Heart left ventricle (tissue), 16 donors: ENCODE data around the gene SH3BGRL. TPM values are rescaled to one million over a fixed set of nuclear protein-coding genes. Genes with fewer than 3 reads are reported as not detected.

ENCODE experiments used
- ATAC-seq, 4 donors: fragments of 200-7000 bp; cut with Tn5 transposase; one replicate each; pipeline ENCODE4 v1.9.1; 2020 to 2022; ENCODE audit warnings: moderate library complexity in 4 of 4, mild to moderate bottlenecking in 3 of 4, moderate number of reproducible peaks in 1 of 4
- DNase-seq, 5 donors: peaks; one replicate each; pipeline ENCODE4 v3.0.0-alpha.2; 2020
- H3K27ac ChIP-seq, 12 donors: fragments of 200-600 bp; sonication (generic) in 4 of 12; one replicate each; pipeline versions ENCODE4 v1.5.0 to v1.8.0; 2016 to 2022; ENCODE audit warnings: mild to moderate bottlenecking in 2 of 12
- H3K27me3 ChIP-seq, 9 donors: fragments of 200-600 bp; sonication (generic) in 2 of 9; one replicate each; pipeline versions ENCODE4 v1.5.1 to v1.8.0; 2016 to 2022; ENCODE audit warnings: mild to moderate bottlenecking in 3 of 9
- H3K36me3 ChIP-seq, 9 donors: fragments of 200-600 bp; sonication (generic) in 2 of 9; one replicate each; pipeline versions ENCODE4 v1.5.0 to v1.8.0; 2018 to 2022; ENCODE audit warnings: mild to moderate bottlenecking in 2 of 9
- H3K4me1 ChIP-seq, 12 donors: fragments of 200-600 bp; sonication (generic) in 4 of 12; one replicate each; pipeline versions ENCODE4 v1.5.0 to v1.8.0; 2016 to 2022; ENCODE audit warnings: mild to moderate bottlenecking in 3 of 12
- H3K4me3 ChIP-seq, 12 donors: fragments of 200-600 bp; sonication (generic) in 4 of 12; one replicate each; pipeline versions ENCODE4 v1.5.0 to v1.8.0; 2017 to 2022; ENCODE audit warnings: mild to moderate bottlenecking in 9 of 12, moderate library complexity in 4 of 12
- H3K9me3 ChIP-seq, 12 donors: fragments of 200-600 bp; sonication (generic) in 4 of 12; one replicate each; pipeline versions ENCODE4 v1.5.0 to v1.8.0; 2016 to 2022; ENCODE audit warnings: mild to moderate bottlenecking in 1 of 12
- CTCF ChIP-seq, 12 donors: fragments of 200-600 bp; sonication (generic) in 4 of 12; IDR thresholded peaks; one replicate each; pipeline versions ENCODE4 v1.5.0 to v1.8.0; 2018 to 2022; ENCODE audit warnings: antibody characterized with exemption in 12 of 12, mild to moderate bottlenecking in 5 of 12
- POLR2A ChIP-seq, 2 donors: fragments of 450-650 bp; IDR thresholded peaks; one replicate each; pipeline ENCODE4 v1.6.1; 2017; ENCODE audit warnings: antibody characterized with exemption in 2 of 2, mild to moderate bottlenecking in 2 of 2, moderate library complexity in 2 of 2
- WGBS, 4 donors: extraction: QIAGEN DNeasy Blood & Tissue Kit in 2 of 4; methylation state at CpG; one replicate each; pipeline versions ENCODE4 v1.1.5 to v1.1.7; 2013 to 2018; 5-methylcytosine and 5-hydroxymethylcytosine counted together
- intact Hi-C, 10 donors: fragments of 100-400 bp; cut with DNase I; formaldehyde crosslinking; loops; one replicate each; pipeline versions ENCODE4 v1.11.1 to v1.14.2; 2022
- polyA plus RNA-seq, 2 donors: library from polyadenylated mRNA; stranded (reverse); fragments of 200-250 nt; gene quantifications; one replicate each; pipeline ENCODE4 v1.2.3, GENCODE V29; 2013
- total RNA-seq, 9 donors: library from RNA; depleted of rRNA in 2 of 9; stranded (reverse); fragments of >200 nt in 2 of 9; fragmentation: NEBNext Ultra II Directional in 3 of 9; extraction: Animal tissue kit (Norgen Biotek cat#: 25700) in 3 of 9; gene quantifications; one replicate each; pipeline versions ENCODE4 v1.1.0 to v1.2.4, GENCODE V29; 2016 to 2023
- donor health status: ischemic (EF 13 %, LVEDD 7.1; RV severe dilation, severe dysfunction).
- donor health status: healthy with polysubstance abuse.
- donor health status: DM: no; HTN: yes; CAD: no.
- donor health status: DM: no; HTN: no; CAD: no.
- donor health status: ischemic (EF 25% LVEDD 6.9; RV normal size, moderate dysfunction).
- donor health status: ischemic (EF 25% LVEDD 5.7; RV mildly dilated, moderate dysfunction).
- donor health status: healthy.
- donor health status: DM: yes; HTN: yes; CAD: no.
- donor health status: ischemic (EF 35%, LVEDD 5.7; RV mildly dilated, moderate dysfunction).
- donor health status: nonischemic (EF 11% LVEDD 7.7; RV severe dilation, severe dysfunction).
- donor health status: DM: yes; HTN: yes; CAD: no.
- donor health status: PGD.
- donor health status: ischemic (EF 29% LVEDD 5.4; RV normal size, mild dysfunction).
- donor health status: nonischemic (EF 23%, LVEDD 6.1; RV moderate dilation, normal function).

SH3BGRL gene
- total and polyA plus RNA-seq, 11 donors: 16.4 to 96.1 (median 24.4) TPM

DNA sequence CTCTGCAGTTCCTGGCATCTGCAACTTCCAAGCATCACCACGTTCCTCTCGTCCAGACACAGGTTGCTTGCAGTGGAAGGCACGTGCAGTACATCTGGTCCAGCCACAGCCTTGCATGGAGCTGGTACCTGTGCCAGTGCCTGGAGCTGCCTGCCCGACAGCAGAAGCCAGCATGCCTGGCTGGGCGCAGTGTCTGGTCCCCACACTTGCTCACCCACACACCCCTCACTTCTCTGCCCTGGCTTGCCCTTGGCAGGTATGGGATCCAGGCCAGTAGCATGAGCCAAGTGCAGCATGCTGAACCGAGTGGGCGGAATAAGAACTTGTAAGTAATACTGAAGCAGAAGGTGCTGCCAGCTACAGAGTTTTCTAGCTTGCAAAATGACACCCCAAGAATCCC is 39.9 kb downstream of the SH3BGRL start:
- no peaks in the 10 kb centered on the region for H3K4me1 ChIP-seq
- peaks cover 0 to 9% (median 0%) of the 10 kb centered on the region in 12 donors for H3K9me3 ChIP-seq
- intact Hi-C loops: no loop called here
- H3K27ac ChIP-seq: no peak overlapping the region
- peaks cover 0 to 6% (median 0%) of the 10 kb centered on the region in 9 donors for H3K36me3 ChIP-seq
- no peak for TF ChIP-seq POLR2A (IDR thresholded peaks at IDR 0.05)
- TF ChIP-seq CTCF (IDR thresholded peaks at IDR 0.05): no peak
- 96 to 99% (median 98%) methylated on average over 4 to 7 of the region's 7 CpGs for WGBS, 4 donors
- DNase-seq (no peak), ATAC-seq (no peak)
- H3K27me3 ChIP-seq: no peaks in the 10 kb centered on the region
- H3K4me3 ChIP-seq: no peak overlapping the region

- Histone ChIP-seq H3K4me3 (no peak overlapping the region), H3K36me3 (no peaks in the 10 kb centered on the region), H3K27me3 (no peaks in the 10 kb centered on the region), H3K4me1 (peaks cover 0 to 19% (median 0%) of the 10 kb centered on the region in 12 donors), H3K27ac (no peak overlapping the region), H3K9me3 (no peaks in the 10 kb centered on the region)
- intact Hi-C loops: no loop called here
- WGBS, 4 donors: 51 to 91% (median 68%) methylated on average over 2 of the region's 2 CpGs
- ATAC-seq (no peak), DNase-seq (no peak)
- TF ChIP-seq POLR2A (IDR thresholded peaks at IDR 0.05) (no peak), CTCF (IDR thresholded peaks at IDR 0.05) (no peak)
Observed at GRCh38 chrX:81255876-81256275, 54.0 kb downstream of the SH3BGRL start.

- peak overlapping the region in 3 of 12 donors; percentile 60 to 73 (median 61) for H3K27ac ChIP-seq
- no peaks in the 10 kb centered on the region for H3K27me3 ChIP-seq
- H3K36me3 ChIP-seq: no peaks in the 10 kb centered on the region
- H3K4me1 ChIP-seq: peaks cover 0 to 21% (median 0%) of the 10 kb centered on the region in 12 donors
- intact Hi-C loops: no loop called here
- DNase-seq (no peak), ATAC-seq (no peak)
- no peak overlapping the region for H3K4me3 ChIP-seq
- TF ChIP-seq POLR2A (IDR thresholded peaks at IDR 0.05) (no peak), CTCF (IDR thresholded peaks at IDR 0.05) (no peak)
- H3K9me3 ChIP-seq: no peaks in the 10 kb centered on the region
Observed at GRCh38 chrX:81257817-81258216, 55.9 kb downstream of the SH3BGRL start.

DNA sequence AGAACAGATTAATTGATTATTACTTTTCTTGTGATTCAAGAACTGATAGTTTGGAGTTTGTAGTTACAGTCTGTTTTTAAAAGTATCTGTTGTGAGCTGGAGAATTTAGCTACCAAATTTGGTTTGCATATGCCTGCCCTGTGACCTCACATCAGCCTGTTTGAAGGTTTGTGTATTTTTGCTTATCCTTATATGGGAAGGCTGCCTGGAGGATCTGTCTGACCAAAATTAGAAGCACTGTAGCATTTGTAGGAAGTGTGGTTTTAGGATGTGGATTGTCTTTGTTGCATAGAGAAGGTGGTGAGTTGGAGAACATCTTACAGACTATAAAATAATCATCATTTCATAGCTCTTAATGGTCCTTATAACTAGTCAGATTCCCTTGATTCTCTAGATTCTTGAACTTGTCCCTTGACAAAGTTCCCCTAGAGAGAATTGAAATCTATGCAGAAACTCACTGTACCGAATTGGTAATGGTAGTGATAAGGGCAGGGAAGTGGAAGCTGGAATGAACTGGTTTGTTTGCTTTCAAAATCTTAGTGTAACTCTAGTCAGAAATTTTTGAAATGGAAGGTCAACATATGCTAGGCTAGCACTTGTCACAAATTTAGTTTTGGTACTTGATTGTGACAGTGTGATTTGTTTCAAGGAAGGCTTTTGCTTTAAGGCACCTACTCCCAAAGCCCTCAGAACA is 57.3 kb downstream of the SH3BGRL start:
- H3K36me3 ChIP-seq: no peaks in the 10 kb centered on the region
- 34 to 55% (median 43%) methylated on average over 1 of the region's 1 CpG for WGBS, 4 donors
- peaks cover 0 to 21% (median 0%) of the 10 kb centered on the region in 12 donors for H3K4me1 ChIP-seq
- TF ChIP-seq CTCF (IDR thresholded peaks at IDR 0.05) (no peak), POLR2A (IDR thresholded peaks at IDR 0.05) (no peak)
- ATAC-seq (peak in 1 of 4 donors; percentile 38), DNase-seq (peak in 1 of 5 donors; percentile 7)
- intact Hi-C loops: no loop called here
- no peaks in the 10 kb centered on the region for H3K27me3 ChIP-seq
- H3K9me3 ChIP-seq: no peaks in the 10 kb centered on the region
- peak overlapping the region in 5 of 12 donors; percentile 29 to 73 (median 61) for H3K27ac ChIP-seq
- no peak overlapping the region for H3K4me3 ChIP-seq
